NOMO-1 treated with DMSO at 0.1 percent for 48 hours (cell line): ENCODE results near the gene NSUN7.
"Not testable (repeated sequence)": the region's sequence is repeated elsewhere in the genome, so short reads cannot be mapped to it uniquely, and the experiment has no call there.

Experiments
- DNase-seq: peaks from one replicate; lab custom pipeline; 2025; ENCODE audit not compliant: unreplicated experiment; lab: John Stamatoyannopoulos, UW

Gene NSUN7

DNA sequence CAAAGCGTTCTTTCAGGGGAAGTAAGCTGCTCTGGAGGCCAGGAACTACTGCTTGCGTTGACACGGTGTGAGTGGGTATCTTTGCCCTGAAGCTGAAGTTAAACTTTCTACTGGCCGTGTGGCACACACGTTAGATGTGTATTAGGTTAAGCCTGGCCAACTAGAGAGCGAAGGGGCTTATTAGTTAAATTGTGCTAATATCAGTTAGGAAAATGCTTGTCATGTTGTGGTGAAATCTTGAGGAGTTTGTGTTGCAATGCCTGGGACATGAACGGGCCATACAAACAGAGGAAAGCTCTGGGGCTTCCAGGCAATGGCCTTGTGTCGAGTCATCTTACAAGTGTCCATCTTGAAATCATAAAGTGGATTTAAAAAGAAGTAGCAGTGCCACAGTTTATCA is 62.6 kb downstream of the NSUN7 start:
- DNase-seq = peak; percentile 70

DNA sequence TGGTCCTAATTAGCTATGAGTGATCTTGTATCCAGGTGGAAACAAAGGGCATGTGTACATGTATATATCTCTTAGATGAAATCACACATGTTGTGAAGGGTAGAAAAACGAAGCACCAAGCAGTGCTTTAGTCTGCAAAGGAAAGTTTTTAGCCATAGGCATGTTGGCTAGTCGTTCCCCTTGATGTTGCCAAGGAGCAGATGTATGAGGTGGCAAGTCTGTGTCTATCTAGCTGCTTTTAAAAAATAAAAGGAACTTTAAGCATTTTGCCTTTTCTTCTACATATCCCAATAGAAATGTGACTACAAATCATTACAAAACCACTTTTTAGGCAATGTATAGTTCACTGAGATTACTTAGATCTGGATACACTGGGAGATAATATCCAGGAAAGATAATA is 63.1 kb downstream of the NSUN7 start:
- DNase-seq = no peak

DNA sequence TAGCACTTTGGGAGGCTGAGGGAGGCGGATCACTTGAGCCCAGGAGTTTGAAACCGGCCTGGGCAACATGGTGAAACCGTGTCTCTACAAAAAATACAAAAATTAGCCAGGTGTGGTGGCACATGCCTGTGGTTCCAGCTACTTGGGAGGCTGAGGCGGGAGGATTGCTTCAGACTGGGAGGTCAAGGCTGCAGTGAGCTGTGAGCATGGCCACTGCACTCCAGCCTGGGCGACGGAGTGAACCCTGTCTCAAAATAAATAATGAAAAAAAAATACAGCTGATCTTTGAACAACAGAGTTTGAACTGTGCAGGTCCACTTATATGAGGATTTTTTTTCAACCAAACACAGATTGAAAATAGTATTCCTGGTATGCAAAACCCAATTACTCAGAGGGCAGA is 67.4 kb downstream of the NSUN7 start:
- DNase-seq = not testable (repeated sequence)

DNA sequence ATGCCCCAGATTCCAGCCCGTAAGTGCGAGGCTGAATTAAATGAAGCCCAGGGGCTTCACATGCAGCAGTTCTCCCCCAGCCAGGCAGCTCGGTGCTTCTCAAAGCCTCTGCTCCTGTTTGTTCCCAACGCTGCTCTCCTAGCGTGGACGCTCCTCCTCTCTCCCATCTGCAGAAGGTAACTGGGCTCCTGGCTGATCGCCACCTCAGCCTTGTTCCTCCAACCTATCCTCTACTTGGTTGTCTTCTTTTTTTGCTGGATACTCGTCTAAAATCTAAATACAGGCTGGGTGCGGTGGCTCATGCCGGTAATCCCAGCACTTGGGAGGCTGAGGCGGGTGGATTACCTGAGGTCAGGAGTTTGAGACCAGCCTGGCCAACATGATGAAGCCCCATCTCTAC is 70.3 kb downstream of the NSUN7 start:
- no peak for DNase-seq

DNA sequence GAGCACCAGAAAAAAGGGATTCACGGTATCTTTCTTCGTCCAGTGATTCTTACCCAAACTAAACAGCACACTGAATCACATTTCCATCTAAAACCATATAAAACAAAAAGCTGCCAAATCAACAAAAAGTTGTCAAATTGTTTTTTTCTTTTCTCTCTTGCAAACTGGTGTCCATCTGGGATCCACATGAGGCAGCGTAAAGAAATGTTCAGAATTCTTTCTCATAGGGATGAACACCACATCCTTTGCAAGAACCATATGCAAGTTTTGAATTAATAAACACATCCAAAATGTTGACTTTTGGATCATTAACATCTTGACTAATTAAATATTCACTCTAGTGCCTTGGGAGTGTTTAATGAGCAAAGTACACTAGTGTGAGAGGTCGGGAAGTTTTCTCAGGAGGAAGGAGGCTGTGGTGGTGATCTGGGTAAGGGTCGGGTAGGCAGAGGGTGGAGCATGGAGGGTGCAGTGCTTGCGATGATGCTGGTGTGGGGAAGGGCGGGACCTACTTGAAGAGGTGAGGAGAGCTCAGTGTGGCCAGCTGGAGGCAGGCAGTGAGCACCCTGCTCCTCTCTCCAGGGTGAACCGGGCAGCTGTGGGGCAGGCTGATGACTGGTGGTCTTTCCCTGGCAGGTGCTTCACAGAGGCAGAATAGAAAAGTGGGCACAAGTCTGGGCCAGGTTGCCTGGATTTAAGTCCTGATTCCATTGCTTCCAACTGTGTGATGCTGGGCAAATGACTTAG is 72.8 kb downstream of the NSUN7 start:
- DNase-seq = no peak

DNA sequence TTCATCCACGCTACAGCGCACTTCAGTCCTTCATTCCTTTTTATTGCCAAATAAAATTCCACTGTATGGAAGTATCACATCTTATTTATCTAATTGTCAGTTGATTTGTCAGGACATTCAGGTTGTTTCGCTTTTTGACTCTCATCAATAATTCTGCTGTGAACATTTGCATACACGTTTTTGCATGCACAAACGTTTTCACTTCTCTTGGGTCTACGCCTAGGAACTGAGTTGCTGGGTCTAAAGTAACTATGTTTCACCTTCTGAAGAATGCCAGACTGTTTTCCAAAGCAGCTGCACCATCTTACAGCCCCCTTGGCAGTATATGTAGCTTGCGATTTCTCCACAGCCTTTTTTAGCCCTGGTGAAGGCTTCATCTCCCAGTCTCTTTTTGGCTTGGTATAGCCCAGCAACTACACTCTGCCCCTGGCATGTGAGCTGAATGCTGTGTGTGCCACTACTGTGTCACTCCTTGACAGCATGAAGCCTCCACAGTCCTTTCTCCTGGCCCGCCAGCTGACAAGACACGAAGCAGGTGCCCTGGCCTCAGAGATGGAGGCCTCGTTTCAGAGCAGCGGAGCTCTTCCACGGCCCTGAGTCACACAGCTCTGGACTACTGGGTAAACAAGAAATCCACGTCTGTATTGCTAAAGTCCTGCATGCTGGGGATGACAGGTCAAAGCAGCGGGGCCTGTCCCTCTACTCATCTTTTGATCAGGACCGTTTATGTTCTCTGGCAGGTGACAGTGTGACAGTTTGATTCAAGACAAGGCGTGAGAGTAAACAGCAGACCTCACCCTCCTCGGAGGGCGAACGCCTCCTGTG is 75.5 kb downstream of the NSUN7 start:
- DNase-seq = no peak

DNA sequence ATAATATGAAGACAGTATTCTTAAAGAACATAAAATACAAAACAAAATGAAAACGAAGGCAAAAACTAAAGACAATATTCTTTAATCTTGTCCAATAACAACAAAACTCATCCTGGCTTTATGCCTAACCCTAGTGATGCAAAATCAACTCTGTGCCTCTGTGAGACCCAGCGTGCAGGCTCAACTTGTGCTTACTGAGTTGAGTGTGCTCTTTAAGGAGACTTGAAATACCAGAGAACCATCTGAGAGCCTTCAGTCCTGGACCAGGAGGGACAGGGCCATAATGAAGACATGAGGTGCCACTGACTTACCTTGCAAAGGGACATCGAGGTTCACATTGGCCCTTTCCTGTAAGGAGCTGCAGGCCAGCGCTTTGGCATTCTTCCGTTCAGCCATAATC is 77.1 kb downstream of the NSUN7 start:
- DNase-seq = no peak

DNA sequence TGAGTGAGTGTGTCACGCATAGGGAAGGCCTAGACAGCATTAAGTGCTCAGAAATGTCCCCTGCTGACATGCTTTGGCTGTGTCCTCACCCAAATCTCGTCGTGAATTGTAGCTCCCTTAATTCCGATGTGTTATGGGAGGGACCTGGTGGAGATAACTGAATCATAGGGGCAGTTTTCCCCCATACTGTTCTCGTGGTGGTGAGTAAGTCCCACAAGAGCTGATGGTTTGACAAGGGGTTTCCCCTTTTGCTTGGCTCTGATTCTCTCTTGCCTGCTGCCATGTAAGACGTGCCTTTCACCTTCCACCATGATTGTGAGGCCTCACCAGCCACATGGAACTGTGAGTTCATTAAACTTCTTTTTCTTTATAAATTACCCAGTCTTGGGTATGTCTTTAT is 78.0 kb downstream of the NSUN7 start:
- DNase-seq = no peak

DNA sequence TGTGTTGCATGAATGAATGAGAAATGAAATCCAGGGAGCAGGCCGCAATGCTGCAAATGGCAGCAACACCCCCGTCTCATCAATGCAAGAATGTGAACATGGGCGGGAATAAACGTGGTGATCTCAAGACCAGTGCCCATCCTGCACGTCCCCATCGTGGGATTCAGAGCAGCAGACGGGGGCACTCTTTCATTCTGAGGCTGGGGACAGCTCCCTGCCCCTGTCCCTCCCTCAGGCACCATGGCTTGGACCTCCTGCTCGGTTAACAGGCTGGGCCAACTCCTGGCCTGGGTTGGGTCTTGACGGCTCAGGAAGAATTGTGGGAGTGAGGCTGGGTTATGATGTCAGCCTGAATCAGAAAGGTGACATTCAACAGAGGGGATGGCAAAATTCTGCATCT is 78.9 kb downstream of the NSUN7 start:
- DNase-seq = no peak

DNA sequence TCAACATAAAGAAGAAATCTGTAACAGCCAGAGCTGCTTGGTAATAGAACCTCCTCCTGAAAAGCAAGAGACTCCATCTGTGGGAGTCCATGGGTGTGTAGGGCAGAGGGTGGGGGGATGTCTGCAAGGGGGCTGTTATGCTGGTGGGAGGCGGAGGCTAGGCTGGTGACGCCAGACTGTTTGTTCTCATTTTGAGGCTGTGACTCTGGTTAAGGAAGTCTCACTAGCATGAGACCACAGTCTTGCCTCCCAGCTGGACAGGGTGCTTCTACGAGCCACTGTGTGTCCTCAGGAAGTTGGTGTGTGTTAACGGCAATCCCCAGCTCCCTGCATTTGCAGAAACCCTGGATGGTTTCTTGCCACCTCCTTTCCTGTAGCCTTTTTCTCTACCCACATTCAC is 79.8 kb downstream of the NSUN7 start:
- no peak for DNase-seq

DNA sequence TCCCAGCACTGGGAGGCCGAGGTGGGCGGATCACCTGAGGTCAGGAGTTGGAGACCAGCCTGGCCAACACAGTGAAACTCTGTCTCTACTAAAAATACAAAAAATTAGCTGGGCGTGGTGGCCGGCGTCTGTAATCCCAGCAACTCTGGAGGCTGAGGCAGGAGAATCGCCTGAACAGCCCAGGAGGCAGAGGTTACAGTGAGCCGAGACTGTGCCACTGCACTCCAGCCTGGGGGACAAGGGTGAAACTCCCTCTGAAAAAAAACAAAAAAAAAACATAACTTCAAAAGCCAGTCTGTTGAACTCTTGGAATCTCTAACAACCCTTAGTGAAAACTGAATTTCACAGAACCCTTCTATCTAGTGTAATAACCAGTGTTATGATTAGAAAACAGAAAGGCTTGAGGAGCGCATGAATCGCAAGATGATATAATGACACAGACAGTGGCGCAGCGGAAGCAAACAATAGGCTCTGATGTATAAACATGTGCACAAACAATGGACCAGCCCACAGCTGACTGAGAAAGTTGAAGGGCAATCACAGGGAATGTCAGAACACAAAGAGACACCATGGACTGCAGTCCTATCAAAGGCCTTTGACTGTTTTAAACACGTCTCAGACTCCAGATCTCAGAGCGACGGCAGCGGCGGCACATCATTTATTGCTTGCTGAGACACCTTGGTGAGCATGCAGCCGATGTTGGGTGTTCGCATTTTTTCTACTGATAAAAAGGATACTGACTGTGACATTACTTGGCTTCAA is 81.6 kb downstream of the NSUN7 start:
- DNase-seq = no peak

DNA sequence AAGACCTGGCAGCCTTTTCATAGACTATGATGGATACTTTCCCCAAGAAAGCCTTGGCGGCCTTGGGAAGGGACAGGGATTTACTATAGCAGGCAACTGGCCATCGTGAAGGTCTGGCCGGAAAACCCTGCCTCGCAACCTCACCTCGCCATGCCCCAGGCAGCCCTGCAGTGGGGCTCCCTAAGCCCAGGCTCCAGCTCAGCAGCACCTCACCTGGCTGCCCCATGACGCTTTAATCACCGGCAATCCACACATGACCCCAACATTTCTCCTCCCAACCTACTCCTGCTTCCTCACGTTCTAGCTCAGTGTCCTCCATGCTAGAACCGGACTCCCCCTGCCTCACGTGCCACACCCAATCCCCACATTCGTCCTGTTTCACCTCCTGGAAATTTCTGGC is 82.4 kb downstream of the NSUN7 start:
- DNase-seq = no peak

DNA sequence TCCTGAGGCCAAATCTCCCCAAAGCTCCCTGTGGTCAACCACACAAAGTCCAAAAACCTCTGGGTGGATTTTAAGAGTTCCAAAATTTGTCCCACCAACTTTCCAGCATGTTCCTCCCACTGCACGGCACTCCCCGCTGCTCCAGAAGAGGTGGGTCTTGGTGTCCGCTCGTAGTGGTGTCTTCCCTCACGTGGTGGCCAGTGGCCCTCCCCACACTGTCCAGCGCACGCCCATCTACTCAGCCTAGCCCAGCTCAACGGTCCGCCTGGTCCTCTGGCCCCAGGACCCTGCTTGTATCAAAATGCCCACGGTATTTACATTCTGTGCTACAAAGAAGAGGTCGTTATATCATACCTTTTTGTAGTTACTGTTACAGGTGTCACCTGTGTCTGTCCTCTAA is 83.5 kb downstream of the NSUN7 start:
- DNase-seq = no peak

DNA sequence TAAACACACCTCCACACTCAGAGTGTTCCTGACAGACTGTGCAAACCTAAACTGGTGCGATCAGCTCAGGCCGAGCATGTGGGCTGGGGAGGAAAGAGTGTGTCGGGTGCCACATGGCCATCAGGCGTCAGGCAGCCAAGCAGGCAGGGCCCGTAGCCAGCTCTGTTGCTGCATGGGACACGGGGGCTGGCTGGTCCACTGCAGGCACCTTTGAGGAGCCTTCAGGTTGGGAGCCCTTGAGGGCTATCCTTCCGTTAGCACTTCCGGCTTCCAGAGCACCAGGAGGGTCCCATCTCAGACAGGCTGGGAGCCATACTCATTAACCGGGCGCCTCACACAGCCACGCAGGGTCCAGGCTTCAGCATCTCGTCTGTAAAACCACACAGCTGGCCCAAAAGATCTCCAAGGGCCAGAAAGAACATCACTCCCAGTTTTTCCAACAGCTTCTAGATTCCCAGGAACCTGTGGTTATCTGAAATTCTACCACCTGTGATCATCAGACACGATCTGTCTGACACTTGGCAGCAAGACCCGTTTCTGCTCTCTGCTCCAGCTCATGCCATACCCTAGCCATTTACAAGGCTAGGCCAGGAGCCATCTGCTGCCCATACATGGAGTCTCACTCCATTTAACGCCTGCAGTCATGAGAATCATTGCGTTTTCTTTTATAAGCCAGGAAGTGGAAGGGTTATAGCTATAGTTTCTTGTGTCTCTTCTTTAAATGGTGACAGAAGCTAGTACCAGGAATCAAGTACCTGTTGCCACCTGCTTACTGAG is 87.5 kb downstream of the NSUN7 start:
- no peak for DNase-seq

DNA sequence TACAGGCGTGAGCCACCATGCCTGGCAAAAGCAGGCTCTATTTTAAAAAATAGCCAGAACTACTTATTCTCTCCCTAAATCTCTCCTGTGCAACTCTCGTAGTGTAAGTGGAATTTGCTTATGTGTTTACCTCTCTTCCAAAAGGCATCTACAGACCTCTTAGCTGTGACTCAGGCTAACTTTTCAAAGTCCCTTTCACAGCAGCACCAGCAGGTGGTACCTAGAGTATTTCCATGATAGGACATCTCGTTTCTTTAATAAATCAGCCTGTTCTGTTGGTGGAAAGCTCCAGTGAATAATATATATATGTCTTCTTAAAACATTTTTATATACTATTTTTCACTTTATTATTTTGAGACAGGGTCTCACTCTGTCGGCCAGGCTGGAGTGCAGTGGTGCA is 89.0 kb downstream of the NSUN7 start:
- DNase-seq = no peak

DNA sequence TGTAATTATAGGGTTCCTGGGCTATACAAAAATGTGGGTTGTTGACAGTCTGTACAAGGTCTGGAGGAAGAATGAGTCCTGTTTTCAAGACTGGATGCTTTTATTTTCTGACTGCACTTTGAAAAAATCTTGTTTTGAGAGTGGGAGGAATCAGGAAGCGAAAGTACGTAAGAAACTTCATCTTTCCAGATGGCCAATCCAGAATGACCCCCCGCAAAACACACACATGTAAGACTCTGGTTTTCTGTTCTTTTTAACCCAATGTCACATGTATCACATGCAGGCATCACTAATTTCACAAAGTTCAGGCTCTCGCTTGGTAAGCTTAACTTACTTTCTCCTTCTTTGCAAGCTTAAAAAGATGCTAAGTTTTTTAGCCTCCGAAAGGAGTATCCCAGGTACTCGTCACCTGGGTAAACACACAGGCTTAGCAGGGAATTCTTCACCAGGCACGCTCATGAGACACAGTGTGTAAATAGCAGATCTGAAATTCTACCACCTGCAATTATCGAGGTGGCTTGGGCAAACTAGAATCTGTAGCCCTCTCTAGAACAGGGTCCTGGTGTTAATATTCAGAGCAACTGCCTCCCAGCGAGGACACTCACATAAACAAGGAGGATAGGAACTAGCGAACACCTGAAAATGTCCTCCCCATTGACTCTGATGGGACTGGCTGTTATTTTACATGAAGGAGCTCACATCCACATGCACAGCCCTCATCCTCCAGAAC is 90.7 kb downstream of the NSUN7 start:
- DNase-seq = peak; percentile 17

DNA sequence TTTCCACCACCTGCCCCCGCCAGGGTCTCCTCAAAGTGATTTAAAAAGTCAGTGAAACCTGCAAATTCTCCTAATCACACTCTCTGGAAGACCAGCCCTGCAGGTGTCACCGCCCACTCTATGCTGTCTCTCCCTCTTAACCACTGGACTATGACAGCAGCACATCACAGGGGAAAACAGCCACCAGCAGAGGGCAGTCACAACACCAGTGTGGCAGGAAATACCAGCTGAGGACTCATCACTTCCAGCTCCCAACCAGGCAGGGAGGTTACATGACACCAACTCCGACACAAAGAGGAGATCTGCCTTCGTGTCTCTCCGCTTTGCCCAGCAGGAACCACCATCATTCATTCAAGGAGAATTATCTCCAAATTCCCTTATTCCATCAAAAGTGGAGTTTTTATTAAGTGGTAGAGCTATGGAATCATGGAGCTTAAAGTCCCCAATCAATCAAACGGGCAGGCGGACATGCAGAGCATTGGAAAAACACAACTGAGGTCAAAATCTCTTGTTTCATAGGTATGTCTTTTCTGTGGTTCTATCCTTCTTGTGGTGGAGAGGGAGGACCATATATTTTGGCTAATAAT is 91.3 kb downstream of the NSUN7 start:
- peak; percentile 55 for DNase-seq

DNA sequence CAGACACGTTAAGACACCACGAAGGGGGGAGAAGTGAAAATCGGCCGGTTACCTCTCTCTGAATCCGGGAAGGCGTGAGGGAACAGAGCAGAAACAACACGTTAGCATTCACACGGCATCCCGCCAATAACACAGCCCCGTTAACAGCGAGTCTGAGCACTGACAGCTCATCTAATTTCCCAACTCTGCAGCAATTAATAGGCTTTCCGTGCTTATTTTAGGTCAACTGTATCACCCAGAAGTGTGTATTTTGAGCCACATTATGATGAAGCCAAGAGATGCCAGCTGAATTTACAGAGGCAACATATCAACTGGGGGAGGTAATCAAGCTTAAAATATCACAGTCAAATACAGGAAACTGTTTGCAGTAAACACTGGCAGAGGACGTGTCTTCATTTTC is 92.6 kb downstream of the NSUN7 start:
- DNase-seq = peak; percentile 68

DNA sequence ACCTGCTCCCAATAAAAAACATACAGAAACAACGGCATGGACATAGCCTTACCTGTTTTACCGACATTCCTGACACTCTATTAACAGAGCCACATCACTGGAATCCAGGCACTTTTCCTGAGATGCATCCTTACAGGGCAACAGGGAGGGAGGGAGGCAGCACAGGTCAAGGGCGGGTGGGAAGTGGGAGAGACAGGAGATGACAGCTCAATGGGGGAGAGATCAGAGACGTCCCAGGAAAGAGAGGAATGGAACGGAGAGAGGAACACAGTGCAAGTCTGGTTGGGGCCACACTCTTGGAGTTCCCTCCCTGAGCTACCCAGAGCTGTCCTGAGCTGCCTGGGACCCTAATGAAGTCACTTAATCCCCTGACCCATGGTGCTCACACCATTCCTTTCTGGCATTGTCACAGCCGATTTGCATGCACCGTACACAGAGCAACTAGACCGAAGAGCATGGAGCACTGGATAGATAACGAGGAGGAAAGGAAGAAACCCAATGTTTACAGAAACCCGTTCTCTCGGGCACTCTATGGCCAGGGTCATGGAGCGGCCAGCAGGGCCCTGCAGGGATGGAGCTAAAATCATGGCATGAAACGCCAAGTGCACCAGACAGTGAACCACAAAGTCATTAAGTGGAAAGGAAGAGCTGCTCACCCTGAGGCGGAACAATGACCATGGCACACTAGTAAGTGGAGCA is 93.1 kb downstream of the NSUN7 start:
- peak; percentile 24 for DNase-seq
